ENCODE results near the gene CIITA.

CIITA gene

DNA sequence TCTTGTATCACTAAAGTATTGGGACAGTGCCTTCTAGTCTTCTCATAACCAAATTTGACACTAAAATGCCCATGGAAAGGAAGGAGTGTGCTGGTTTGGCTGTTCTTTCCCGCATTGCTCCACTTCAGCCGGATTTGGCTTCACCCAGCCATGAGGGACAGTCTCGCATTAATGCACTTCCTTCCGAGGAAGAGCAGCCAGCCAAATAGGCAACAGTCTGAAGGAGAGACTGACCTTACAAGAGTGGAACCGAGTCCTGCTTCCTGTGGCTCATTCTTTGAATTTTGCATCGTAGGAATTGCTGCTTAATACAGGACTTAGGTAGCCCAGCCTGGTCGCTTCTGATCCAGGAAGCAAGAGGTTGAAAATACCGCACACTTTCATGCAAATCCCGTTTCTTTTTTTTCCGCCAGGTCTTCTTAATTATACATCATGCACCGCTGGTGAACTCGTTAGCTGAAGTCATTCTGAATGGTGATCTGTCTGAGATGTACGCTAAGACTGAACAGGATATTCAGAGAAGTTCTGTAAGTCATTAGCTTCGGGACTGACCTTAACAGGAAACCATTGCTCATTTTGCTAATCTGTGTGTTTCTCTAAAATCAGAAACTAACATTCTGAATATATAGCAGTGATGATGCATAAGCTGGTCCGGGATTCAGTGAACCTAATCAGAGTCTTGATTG lies 105.6 kb downstream of the CIITA start:
- DNase-seq (ENCODE audit: low read depth): no peak

DNA sequence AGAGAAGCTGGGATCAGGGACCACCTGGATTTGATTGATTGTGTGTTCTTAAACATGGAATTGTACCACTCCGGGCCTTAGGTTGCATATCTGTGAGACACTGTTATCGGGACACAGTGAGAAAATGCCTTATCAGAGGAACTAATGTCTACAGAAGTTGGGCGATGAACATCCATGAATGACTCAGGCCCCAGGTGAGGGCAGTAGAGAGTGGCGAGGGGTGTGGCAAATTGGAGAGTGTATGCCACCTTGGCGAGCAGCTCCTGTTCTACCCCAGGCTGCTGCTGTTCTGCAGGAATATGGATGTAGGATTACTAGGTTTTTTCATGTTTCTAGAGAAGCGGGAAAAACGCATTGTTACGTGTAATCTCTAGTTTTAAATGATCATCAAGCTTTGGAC lies 106.2 kb downstream of the CIITA start:
- no peak for DNase-seq (ENCODE audit: low read depth)

DNA sequence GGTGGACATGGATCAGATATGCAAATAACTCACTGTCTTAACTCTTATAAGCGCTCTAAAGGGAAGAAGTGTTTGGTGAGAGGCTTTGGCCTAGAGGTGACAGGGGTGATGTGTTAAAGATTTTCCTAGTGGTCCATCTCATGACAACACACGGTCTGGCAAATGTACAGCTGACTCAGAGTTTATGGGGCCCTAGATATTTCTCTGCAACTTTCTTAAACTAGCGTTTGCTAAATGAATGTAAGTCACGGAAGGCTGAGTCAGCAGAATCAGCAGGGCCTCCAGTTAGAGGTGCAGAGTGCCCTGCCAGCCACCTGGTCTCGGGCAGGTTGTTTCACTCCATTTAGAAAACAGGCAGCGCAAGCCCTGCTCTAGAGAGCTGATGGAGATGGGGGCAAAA lies 107.5 kb downstream of the CIITA start:
- no peak for DNase-seq (ENCODE audit: low read depth)
